Liver (tissue), 9 donors: ENCODE data around the gene NRAS. TPM values are rescaled to one million over a fixed set of nuclear protein-coding genes. Genes with fewer than 3 reads are reported as not detected.

Source experiments
- DNase-seq: peaks from one replicate; pipeline ENCODE4 v3.0.0-alpha.2; 2017; ENCODE audit warnings: low spot score
- H3K27ac ChIP-seq, 2 donors: one replicate each; pipeline ENCODE4 v1.7.0; 2013; ENCODE audit warnings: inconsistent platforms in 2 of 2, low read length in 2 of 2, control low read depth in 1 of 2, low read depth in 1 of 2, mild to moderate bottlenecking in 1 of 2
- H3K27me3 ChIP-seq, 4 donors: one replicate each; pipeline versions ENCODE4 v1.6.1 to v1.7.0; 2013; ENCODE audit warnings: low read length in 3 of 4, inconsistent platforms in 1 of 4, mild to moderate bottlenecking in 1 of 4, moderate library complexity in 1 of 4; ENCODE audit not compliant: control insufficient read depth in 4 of 4, insufficient read depth in 4 of 4
- H3K36me3 ChIP-seq, 4 donors: one replicate each; pipeline versions ENCODE4 v1.6.1 to v1.7.0; 2013; ENCODE audit warnings: low read length in 3 of 4, mild to moderate bottlenecking in 3 of 4, low read depth in 1 of 4, moderate library complexity in 1 of 4; ENCODE audit not compliant: control insufficient read depth in 4 of 4, insufficient read depth in 3 of 4
- H3K4me1 ChIP-seq, 4 donors: one replicate each; pipeline versions ENCODE4 v1.6.1 to v1.7.0; 2013; ENCODE audit warnings: low read length in 3 of 4, mild to moderate bottlenecking in 3 of 4, moderate library complexity in 1 of 4; ENCODE audit not compliant: control insufficient read depth in 4 of 4, insufficient read depth in 4 of 4
- H3K4me3 ChIP-seq, 3 donors: one replicate each; pipeline versions ENCODE4 v1.6.1 to v1.7.0; 2013; ENCODE audit warnings: low read length in 3 of 3, control low read depth in 1 of 3, low read depth in 1 of 3, mild to moderate bottlenecking in 1 of 3
- H3K9ac ChIP-seq, 2 donors: one replicate each; pipeline ENCODE4 v1.7.0; 2013; ENCODE audit warnings: low read length in 2 of 2, mild to moderate bottlenecking in 2 of 2, moderate library complexity in 2 of 2, control low read depth in 1 of 2, low read depth in 1 of 2
- H3K9me3 ChIP-seq, 4 donors: one replicate each; pipeline versions ENCODE4 v1.6.1 to v1.7.0; 2013; ENCODE audit warnings: low read length in 3 of 4; ENCODE audit not compliant: control insufficient read depth in 4 of 4
- EGR1 ChIP-seq, 2 donors: IDR thresholded peaks; 2 replicates each; pipeline ENCODE4 v1.6.1; 2016 to 2018; ENCODE audit warnings: antibody characterized with exemption in 2 of 2, low read depth in 2 of 2
- GABPA ChIP-seq, 2 donors: IDR thresholded peaks in 1 of 2; conservative IDR thresholded peaks in 1 of 2; 2 replicates each; pipeline ENCODE4 v1.6.1; 2016; ENCODE audit warnings: antibody characterized with exemption in 2 of 2, mild to moderate bottlenecking in 1 of 2, moderate library complexity in 1 of 2
- HNF4A ChIP-seq, 2 donors: conservative IDR thresholded peaks; 2 replicates each; pipeline ENCODE4 v1.6.1; 2016; ENCODE audit warnings: antibody characterized with exemption in 2 of 2, mild to moderate bottlenecking in 2 of 2
- HNF4G ChIP-seq: IDR thresholded peaks from 2 replicates; pipeline ENCODE4 v1.6.1; 2016; ENCODE audit warnings: antibody characterized with exemption
- JUND ChIP-seq, 2 donors: IDR thresholded peaks; 2 replicates each; pipeline ENCODE4 v1.6.1; 2016; ENCODE audit warnings: antibody characterized with exemption in 2 of 2
- NR2F2 ChIP-seq: IDR thresholded peaks from 2 replicates; pipeline ENCODE4 v1.6.1; 2016; ENCODE audit warnings: antibody characterized with exemption
- RAD21 ChIP-seq, 2 donors: IDR thresholded peaks; 2 replicates each; pipeline ENCODE4 v1.6.1; 2016; ENCODE audit warnings: antibody characterized with exemption in 2 of 2, mild to moderate bottlenecking in 2 of 2
- SP1 ChIP-seq: IDR thresholded peaks from 2 replicates; pipeline ENCODE4 v1.6.1; 2018; ENCODE audit warnings: antibody characterized with exemption, mild to moderate bottlenecking
- TAF1 ChIP-seq: conservative IDR thresholded peaks from 2 replicates; pipeline ENCODE4 v1.6.1; 2016; ENCODE audit warnings: antibody characterized with exemption, mild to moderate bottlenecking
- YY1 ChIP-seq: IDR thresholded peaks from 2 replicates; pipeline ENCODE4 v1.6.1; 2016; ENCODE audit warnings: antibody characterized with exemption, mild to moderate bottlenecking
- WGBS: extraction: QIAGEN DNeasy Blood & Tissue Kit; methylation state at CpG from one replicate; pipeline ENCODE4 v1.1.7; 2013; 5-methylcytosine and 5-hydroxymethylcytosine counted together
- polyA plus RNA-seq, 2 donors: library from polyadenylated mRNA; stranded (reverse) in 1 of 2; unstranded in 1 of 2; fragments of 200-250 nt in 1 of 2; fragments of >200 nt in 1 of 2; fragmentation: Nextera tagmentation in 1 of 2; extraction: Ambion mirVana in 1 of 2; gene quantifications; one replicate each; pipeline versions ENCODE4 v1.2.1 to v1.2.3, GENCODE V29; 2013 to 2015
- total RNA-seq, 2 donors: library from RNA; depleted of rRNA; stranded (reverse); fragments of >200 nt; gene quantifications; one replicate each; pipeline ENCODE4 v1.2.3, GENCODE V29; 2014
- TF ChIP-seq, protein P1 (sequence below): IDR thresholded peaks from 2 replicates; pipeline ENCODE4 v1.6.1; 2016; ENCODE audit warnings: antibody characterized with exemption
- TF ChIP-seq, protein P2 (sequence below): IDR thresholded peaks from 2 replicates; pipeline ENCODE4 v1.6.1; 2016; ENCODE audit warnings: antibody characterized with exemption
- TF ChIP-seq, protein P3 (sequence below): IDR thresholded peaks from 2 replicates; pipeline ENCODE4 v1.6.1; 2016; ENCODE audit warnings: antibody characterized with exemption
- TF ChIP-seq, protein P4 (sequence below): fragments of 150-350 bp; IDR thresholded peaks from 2 replicates; pipeline ENCODE4 v1.5.1; 2017; ENCODE audit warnings: improper control_type of control experiment, low read depth, low read length; ENCODE audit not compliant: missing input control
- donor health status: healthy.
- donor health status: healthy.
- donor health status: healthy.
- donor health status: healthy.
- donor health status: healthy.

The NRAS gene
- total and polyA plus RNA-seq, 4 donors, result 6.7 to 36.0 (median 13.4) TPM

DNA sequence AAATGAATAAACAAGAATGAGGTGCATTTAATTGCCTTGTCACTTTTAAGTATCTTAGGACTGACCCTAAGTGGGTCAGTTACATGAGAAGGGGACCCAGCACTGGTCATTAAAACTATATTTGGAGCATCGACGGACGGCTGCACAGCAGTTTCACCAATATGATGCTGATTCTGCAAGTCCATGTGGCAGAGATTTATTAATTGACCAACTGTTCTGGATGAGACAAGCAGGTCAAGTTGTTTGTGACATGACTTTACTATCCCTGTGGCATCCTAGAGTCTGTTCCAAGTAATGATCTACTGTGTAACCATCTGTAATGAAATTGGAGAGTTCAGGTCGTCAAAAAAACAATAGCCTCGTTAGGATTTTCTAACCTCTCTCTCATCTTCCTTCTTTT is 30.7 kb downstream of the NRAS start:
- Histone ChIP-seq H3K9me3 (no peaks in the 10 kb centered on the region), H3K4me1 (no peaks in the 10 kb centered on the region), H3K27me3 (no peaks in the 10 kb centered on the region), H3K4me3 (no peak overlapping the region), H3K27ac (no peak overlapping the region), H3K9ac (no peak overlapping the region), H3K36me3 (no peaks in the 10 kb centered on the region)
- WGBS, result 82% methylated on average over 5 of the region's 5 CpGs
- DNase-seq, result no peak
- TF ChIP-seq, protein P1, sequence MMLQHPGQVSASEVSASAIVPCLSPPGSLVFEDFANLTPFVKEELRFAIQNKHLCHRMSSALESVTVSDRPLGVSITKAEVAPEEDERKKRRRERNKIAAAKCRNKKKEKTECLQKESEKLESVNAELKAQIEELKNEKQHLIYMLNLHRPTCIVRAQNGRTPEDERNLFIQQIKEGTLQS, result no peak

DNA sequence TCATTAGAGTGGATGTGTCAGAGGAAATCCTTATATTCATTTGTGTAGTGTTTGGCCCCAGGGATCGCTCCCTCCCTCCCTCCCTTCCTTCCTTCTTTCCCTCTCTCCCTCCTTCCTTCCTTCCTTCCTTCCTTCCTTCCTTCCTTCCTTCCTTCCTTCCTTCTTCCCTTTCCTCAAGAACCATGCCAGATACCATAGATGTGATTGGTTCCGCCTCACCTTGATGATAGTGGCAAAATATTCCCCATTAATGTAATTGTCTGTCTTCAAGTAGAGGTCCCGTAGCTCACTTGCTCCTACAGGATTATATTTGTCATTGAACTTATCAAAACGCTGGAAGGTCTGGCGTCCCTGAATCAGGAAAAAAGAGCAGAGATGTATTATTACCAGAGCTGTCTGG is 38.9 kb downstream of the NRAS start:
- Histone ChIP-seq H3K9me3 (no peaks in the 10 kb centered on the region), H3K27ac (no peak overlapping the region), H3K9ac (no peak overlapping the region), H3K4me3 (no peak overlapping the region), H3K4me1 (no peaks in the 10 kb centered on the region), H3K36me3 (no peaks in the 10 kb centered on the region), H3K27me3 (no peaks in the 10 kb centered on the region)
- no peak for DNase-seq
- WGBS, result 79% methylated on average over 5 of the region's 5 CpGs
- TF ChIP-seq, protein P2, sequence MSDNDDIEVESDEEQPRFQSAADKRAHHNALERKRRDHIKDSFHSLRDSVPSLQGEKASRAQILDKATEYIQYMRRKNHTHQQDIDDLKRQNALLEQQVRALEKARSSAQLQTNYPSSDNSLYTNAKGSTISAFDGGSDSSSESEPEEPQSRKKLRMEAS, result no peak
- TF ChIP-seq HNF4A (conservative IDR thresholded peaks at IDR 0.05) (no peak), YY1 (no peak), NR2F2 (no peak), SP1 (no peak), GABPA (IDR thresholded peaks at IDR 0.05 in 1 of 2, conservative IDR thresholded peaks at IDR 0.05 in 1 of 2) (no peak), TAF1 (no peak), HNF4G (no peak), EGR1 (IDR thresholded peaks at IDR 0.05; ENCODE audit: low read depth in 2 of 2) (no peak), RAD21 (IDR thresholded peaks at IDR 0.05) (no peak)
- TF ChIP-seq, protein P3, sequence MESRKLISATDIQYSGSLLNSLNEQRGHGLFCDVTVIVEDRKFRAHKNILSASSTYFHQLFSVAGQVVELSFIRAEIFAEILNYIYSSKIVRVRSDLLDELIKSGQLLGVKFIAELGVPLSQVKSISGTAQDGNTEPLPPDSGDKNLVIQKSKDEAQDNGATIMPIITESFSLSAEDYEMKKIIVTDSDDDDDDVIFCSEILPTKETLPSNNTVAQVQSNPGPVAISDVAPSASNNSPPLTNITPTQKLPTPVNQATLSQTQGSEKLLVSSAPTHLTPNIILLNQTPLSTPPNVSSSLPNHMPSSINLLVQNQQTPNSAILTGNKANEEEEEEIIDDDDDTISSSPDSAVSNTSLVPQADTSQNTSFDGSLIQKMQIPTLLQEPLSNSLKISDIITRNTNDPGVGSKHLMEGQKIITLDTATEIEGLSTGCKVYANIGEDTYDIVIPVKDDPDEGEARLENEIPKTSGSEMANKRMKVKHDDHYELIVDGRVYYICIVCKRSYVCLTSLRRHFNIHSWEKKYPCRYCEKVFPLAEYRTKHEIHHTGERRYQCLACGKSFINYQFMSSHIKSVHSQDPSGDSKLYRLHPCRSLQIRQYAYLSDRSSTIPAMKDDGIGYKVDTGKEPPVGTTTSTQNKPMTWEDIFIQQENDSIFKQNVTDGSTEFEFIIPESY, result no peak
- TF ChIP-seq, protein P1, result no peak
- TF ChIP-seq, protein P4, sequence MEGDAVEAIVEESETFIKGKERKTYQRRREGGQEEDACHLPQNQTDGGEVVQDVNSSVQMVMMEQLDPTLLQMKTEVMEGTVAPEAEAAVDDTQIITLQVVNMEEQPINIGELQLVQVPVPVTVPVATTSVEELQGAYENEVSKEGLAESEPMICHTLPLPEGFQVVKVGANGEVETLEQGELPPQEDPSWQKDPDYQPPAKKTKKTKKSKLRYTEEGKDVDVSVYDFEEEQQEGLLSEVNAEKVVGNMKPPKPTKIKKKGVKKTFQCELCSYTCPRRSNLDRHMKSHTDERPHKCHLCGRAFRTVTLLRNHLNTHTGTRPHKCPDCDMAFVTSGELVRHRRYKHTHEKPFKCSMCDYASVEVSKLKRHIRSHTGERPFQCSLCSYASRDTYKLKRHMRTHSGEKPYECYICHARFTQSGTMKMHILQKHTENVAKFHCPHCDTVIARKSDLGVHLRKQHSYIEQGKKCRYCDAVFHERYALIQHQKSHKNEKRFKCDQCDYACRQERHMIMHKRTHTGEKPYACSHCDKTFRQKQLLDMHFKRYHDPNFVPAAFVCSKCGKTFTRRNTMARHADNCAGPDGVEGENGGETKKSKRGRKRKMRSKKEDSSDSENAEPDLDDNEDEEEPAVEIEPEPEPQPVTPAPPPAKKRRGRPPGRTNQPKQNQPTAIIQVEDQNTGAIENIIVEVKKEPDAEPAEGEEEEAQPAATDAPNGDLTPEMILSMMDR, result no peak

DNA sequence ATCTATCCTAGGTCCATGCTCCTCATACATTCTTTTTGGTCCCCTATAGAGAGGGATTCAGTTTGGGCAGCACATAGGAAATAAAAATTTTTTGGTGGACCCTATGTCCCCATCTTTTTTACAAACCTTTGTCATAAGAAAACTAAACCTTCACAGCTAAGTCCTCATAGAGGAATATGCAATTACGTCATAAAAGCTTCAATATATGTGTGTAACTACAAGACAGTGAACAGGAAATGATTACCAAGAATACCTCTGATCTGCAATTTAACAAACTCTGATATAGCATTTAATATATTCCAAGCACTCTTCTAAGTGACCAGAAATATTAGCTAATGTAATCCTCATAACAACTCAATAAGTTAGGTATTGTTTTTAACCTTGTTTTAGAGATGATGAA is 40.5 kb downstream of the NRAS start:
- H3K9me3 ChIP-seq, result no peaks in the 10 kb centered on the region
- TF ChIP-seq, protein P4, result no peak
- TF ChIP-seq NR2F2, result no peak
- no peak for TF ChIP-seq RAD21 (IDR thresholded peaks at IDR 0.05)
- no peak for TF ChIP-seq JUND (IDR thresholded peaks at IDR 0.05)
- TF ChIP-seq, protein P2, result no peak
- TF ChIP-seq, protein P1, result no peak
- no peak for TF ChIP-seq HNF4G
- no peak for TF ChIP-seq HNF4A (conservative IDR thresholded peaks at IDR 0.05)
- no peak overlapping the region for H3K27ac ChIP-seq
- no peaks in the 10 kb centered on the region for H3K27me3 ChIP-seq
- H3K36me3 ChIP-seq, result no peaks in the 10 kb centered on the region
- no peak overlapping the region for H3K4me3 ChIP-seq
- H3K9ac ChIP-seq, result no peak overlapping the region
- no peak for DNase-seq
- 90% methylated on average over 1 of the region's 1 CpG for WGBS
- H3K4me1 ChIP-seq, result no peaks in the 10 kb centered on the region
